ENCODE results near the gene TMEM9B. TPM values are rescaled to one million over a fixed set of nuclear protein-coding genes. Genes with fewer than 3 reads are reported as not detected.

TMEM9B gene
- total RNA-seq (29.3 and 30.4 TPM in 2 replicates), polyA plus RNA-seq (15.0 and 20.0 TPM in 2 replicates), polyA minus RNA-seq (15.5 and 30.4 TPM in 2 replicates)
- 49.8 TPM for total RNA-seq (2013)

- Mint-ChIP-seq H3K4me1 (peaks cover 35% of the 10 kb centered on the region), H3K4me3 (peak within 1 kb of the TSS; percentile 96), H3K27ac (peak within 1 kb of the TSS; percentile 93), H3K27me3 (no peaks in the 10 kb centered on the region), H3K9me3 (ENCODE audit: insufficient read depth) (no peaks in the 10 kb centered on the region)
- Histone ChIP-seq H3K9me3 (ENCODE audit: control extremely low read depth in 1 of 3, control insufficient read depth in 2 of 3, insufficient read depth in 1 of 3, low read length in 2 of 3) (no peaks in the 10 kb centered on the region), H3K4me1 (ENCODE audit: control insufficient read depth in 2 of 2, insufficient read depth in 2 of 2, low read length in 2 of 2) (peaks cover 15 to 20% of the 10 kb centered on the region in 2 donors), H4K20me1 (ENCODE audit: control insufficient read depth, insufficient read depth, low read length, poor library complexity, severe bottlenecking) (peaks cover 9% of the 10 kb centered on the region), H3K4me2 (replicated peaks; ENCODE audit: low read depth, low read length, poor library complexity, severe bottlenecking) (peak within 1 kb of the TSS; percentile 97), H3K4me3 (ENCODE audit: control extremely low read depth in 1 of 5, extremely low read depth in 1 of 5, insufficient read depth in 1 of 5, low read depth in 2 of 5, low read length in 4 of 5) (peak within 1 kb of the TSS; percentile 50 to 89 (median 85)), H3K27ac (ENCODE audit: low read length in 2 of 2) (peak within 1 kb of the TSS; percentile 89 to 94), H2AFZ (ENCODE audit: insufficient read depth, low read depth, low read length, poor library complexity, severe bottlenecking) (peak within 1 kb of the TSS; percentile 92), H3K9ac (ENCODE audit: low read length) (peak within 1 kb of the TSS; percentile 91), H3K36me3 (replicated peaks in 1 of 2; ENCODE audit: control extremely low read depth in 1 of 2, control insufficient read depth in 1 of 2, extremely low read depth in 1 of 2, insufficient read depth in 2 of 2, low read length in 1 of 2) (peaks cover 0 to 7% of the 10 kb centered on the region in 2 experiments), H3K79me2 (ENCODE audit: control insufficient read depth, insufficient read depth, low read length) (peaks cover 46% of the 10 kb centered on the region), H3K27me3 (replicated peaks in 1 of 4; ENCODE audit: control extremely low read depth in 1 of 4, control insufficient read depth in 3 of 4, insufficient read depth in 4 of 4, low read length in 3 of 4) (no peaks in the 10 kb centered on the region)
- intact Hi-C loops (cut with micrococcal nuclease) = loop anchor here (1.0 to 10.0 kb wide), 5 partner anchors 40 to 760 kb away; partner anchors contain the start of genes NRIP3, RPL27A and TRIM66
- DNase-seq = peak; percentile 91
- TF ChIP-seq EZH2 (IDR thresholded peaks at IDR 0.05; ENCODE audit: borderline replicate concordance, insufficient read depth, low read depth, low read length, poor library complexity, severe bottlenecking) = no peak
- no peak for TF ChIP-seq CTCF (IDR thresholded peaks at IDR 0.05)
- POLR2A ChIA-PET = interaction anchor here (0.5 to 1.7 kb wide), 5 partner anchors 276 to 498 kb away, joined by 4 to 6 read pairs (median 5); partner anchors contain the start of gene ZNF143
- CTCF ChIA-PET = interaction anchor here (0.9 to 2.6 kb wide), 6 partner anchors 16 to 542 kb away, joined by 3 to 9 read pairs (median 4); partner anchors contain the start of genes RPL27A and TRIM66
- peak; percentile 84 for ATAC-seq (ENCODE audit: low read depth)
- WGBS (ENCODE audit: insufficient coverage) = under 1% methylated on average over 66 of the region's 67 CpGs
These were observed at the start of gene TMEM9B for GRCh38 chr11:8964324-8965320. Gene TMEM9B, minus strand, starts transcription at chr11:8964442. Its CDS starts 129 bp downstream, at chr11:8964313.

Data from B cell (primary cell).